Measurements from ENCODE around the gene SIL1. TPM values are rescaled to one million over a fixed set of nuclear protein-coding genes. Genes with fewer than 3 reads are reported as not detected.

SIL1 gene
- total and polyA plus RNA-seq, 2 of the 8 experiments (the other 6 are each of a cell fraction or from before 2014, with no cell fraction given), result 8.3 to 12.8 TPM

GRCh38 chr5:139040081-139040480 is 158.1 kb downstream of the SIL1 start (continued):
- TF ChIP-seq CTBP2 (IDR thresholded peaks at IDR 0.05; ENCODE audit: borderline replicate concordance, insufficient read depth, insufficient read length, low read length) (no peak), POU5F1 (IDR thresholded peaks at IDR 0.05; ENCODE audit: low read depth, low read length) (no peak), MAX (IDR thresholded peaks at IDR 0.05) (no peak), YY1 (IDR thresholded peaks at IDR 0.05; ENCODE audit: low read depth, low read length) (no peak), RNF2 (IDR thresholded peaks at IDR 0.05; ENCODE audit: borderline replicate concordance, low read depth, low read length, missing control alignments, poor library complexity, severe bottlenecking) (no peak), EZH2 (IDR thresholded peaks at IDR 0.05; ENCODE audit: low read depth, low read length, severe bottlenecking) (no peak)
